HG03280 (cell line): ENCODE data around the gene GGACT.
"Not testable (repeated sequence)": the region's sequence is repeated elsewhere in the genome, so short reads cannot be mapped to it uniquely, and the experiment has no call there.

Source experiments
- ATAC-seq: cut with Tn5 transposase; IDR thresholded peaks from one replicate; pipeline ENCODE4 v1.9.1; 2021; ENCODE audit warnings: mild to moderate bottlenecking, moderate library complexity; ENCODE audit not compliant: unreplicated experiment

Gene GGACT

DNA sequence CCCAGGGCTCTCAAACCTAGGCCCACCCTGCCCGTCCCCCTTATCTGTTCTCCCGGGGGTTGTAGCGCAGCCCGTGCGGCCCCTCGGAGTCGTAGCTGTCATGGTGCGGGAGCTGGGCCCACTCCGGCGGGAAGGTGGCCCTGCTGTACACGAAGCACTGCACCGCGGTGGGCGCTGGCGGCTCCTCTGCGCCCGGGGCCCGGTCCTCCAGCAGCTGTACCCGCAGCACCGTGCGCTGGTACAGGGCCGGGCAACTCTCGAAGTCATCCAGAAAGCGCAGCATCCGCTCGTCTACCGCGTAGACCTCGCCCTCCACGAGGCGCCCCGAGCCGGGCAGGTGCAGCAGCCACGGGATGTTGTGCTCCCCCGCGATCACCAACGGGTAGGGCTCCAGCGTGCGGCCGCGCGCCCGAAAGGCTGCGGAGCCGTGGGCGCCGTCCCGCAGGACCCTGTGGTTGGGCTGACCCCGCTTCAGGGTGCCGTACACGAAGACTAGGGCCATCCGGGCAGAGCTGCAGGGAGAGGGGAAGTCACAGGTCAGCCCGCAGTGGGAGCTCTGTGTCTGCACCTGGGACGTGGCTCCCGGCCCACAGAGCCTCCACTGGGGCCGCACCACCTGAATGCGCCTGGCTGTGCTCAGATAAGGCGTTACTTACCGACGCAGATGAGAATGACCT lies 56.4 kb downstream of the GGACT start:
- no peak for ATAC-seq

GRCh38 chr13:100530671-100531213 lies 57.8 kb downstream of the GGACT start:
- no peak for ATAC-seq

DNA sequence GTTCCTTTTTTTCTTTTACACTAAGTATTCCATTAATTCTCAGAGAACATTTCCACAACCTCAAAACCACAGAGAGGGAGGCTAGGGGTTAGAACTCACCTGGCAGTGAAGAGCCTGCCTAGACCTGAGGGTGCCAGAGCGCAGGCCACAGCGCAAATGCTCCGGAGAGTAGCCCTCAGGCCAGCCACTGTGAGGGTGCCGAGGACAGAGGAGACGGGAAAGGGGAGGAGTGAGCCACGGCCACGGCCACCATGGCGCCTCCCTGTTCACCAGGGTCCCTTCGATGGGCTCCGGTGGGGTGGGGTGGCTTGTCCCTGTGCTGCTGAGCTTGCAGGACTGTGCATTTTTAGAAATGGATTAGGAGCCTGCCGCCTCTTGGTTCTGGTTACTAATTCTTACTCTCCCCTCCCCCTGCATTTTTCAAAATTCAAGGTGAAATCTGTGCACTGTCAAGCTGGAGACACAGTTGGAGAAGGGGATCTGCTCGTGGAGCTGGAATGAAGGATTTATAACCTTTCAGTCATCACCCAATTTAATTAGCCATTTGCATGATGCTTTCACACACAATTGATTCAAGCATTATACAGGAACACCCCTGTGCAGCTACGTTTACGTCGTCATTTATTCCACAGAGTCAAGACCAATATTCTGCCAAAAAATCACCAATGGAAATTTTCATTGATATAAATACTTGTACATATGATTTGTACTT lies 58.8 kb downstream of the GGACT start:
- no peak for ATAC-seq

DNA sequence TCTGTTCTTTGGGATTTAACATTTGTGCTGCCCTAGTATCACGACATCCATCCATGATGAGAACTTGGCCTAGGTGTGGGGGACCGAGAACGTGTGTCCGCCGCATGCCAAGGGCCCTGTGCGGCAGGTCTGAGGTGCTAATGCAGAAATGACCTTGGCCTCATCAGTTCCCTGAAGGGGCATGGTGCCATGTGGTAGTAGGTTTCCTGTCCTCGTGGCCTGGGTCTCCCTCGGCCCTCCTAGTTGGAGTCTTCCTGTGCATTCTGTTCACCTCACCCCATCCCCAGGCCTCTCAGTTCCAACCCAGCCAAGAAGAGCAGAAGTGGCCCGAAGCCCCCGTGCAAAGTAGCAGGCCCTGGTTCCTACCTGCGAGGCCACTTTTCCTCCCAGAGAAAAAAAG lies 59.8 kb downstream of the GGACT start:
- no peak for ATAC-seq

DNA sequence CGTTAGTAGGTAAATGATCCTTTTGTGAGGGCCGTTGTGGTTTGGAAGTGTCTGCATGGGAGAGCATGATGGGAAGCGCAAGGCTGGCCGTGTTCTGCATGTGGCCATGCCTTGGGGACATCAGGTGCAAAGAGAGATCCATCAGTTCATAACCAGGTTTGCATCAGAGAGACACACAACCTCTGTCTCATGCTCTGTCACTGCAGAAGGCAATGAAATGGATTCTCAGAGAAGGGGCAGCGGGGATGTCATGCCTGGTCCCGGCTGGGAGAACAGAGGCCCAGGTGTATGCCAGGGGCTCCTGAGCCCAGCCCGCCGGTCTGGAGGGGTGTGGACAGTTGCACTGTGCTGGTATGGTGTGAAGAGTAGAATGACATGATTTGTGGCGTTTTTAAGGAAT lies 60.2 kb downstream of the GGACT start:
- no peak for ATAC-seq

- ATAC-seq, result no peak
Observed at GRCh38 chr13:100527644-100528043, 60.9 kb downstream of the GGACT start.

DNA sequence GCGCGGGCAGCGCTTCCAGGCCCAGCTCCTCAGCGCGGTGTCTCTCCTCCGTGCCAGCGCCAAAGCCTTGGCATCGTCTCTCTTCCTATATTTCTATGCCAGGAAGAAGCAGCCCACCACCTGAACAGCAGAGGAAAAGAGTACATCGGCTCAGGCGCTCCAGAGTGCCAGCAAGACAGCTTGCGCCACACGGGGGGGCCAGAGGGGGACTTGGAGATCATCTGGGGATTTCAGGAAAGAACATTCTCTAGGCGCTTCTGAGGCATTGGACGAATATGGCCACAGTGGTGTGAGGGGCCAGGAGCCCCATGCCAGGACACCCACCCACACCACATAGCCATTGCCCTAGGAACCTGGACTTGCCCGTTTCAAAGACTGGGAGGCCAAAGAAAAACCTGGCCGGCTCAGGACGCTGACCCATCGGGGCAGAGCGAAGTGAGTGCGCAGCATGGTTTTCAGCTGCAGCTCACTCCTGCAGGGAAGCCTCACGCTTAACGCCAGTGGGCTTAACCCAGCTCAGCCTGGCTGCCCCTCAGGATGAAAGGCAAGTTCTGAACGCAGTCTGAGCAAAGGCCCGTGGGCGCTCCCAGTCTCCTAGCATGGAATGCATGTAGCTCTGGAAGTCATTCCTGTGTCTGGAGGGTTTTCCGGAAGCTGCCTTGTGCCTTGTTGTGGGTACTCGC lies 62.1 kb downstream of the GGACT start:
- ATAC-seq, result no peak

GRCh38 chr13:100525453-100526317 lies 62.9 kb downstream of the GGACT start:
- no peak for ATAC-seq

DNA sequence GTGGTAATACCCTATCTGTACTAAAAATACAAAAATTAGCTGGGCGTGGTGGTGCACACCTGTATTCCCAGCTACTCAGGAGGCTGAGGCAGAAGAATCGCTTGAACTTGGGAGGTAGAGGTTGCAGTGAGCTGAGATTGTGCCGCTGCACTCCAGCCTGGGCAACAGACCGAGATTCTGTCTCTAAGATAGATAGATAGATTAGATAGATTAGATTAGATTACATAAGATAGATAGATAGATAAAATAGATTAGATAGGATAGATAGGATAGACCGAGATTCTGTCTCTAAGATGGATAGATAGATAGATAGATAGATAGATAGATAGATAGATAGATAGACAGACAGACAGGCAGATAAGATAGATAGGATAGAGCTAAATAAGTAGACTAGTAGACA lies 63.9 kb downstream of the GGACT start:
- ATAC-seq, result not testable (repeated sequence)

GRCh38 chr13:100523981-100524386 lies 64.6 kb downstream of the GGACT start:
- ATAC-seq, result no peak

GRCh38 chr13:100523411-100523810 lies 65.2 kb downstream of the GGACT start:
- ATAC-seq, result no peak

DNA sequence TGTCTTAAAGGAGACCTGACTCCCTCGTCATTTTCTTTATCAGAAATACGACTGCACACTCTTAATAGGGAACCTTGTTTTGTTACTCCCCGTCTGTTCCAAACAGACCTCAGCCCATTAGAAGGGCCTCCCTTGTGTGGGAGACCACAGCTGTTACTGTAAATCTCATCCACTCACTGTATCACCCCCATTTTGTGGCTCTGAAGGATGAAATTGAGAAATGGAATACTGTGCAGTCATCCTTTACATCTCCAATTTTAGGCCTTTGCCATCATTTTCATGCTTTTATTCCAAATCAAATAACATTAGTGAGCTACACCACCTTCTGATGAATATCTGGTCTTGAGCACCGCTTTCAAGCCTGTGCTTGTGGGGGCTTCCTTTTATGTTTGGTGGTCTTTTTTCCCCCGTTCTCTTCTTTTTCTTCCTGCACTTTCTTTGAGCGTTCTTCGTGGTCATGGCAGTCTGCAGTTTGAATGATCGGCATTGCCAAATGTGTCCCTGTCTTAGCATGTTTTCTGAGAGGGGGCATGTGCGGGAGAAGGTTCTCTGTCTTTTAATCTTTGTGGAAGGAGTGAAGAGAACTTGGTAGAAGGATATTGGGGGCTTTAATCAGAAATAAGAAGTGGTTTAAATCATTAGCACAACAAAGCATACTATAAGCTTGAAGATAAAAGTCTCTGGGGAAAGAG lies 65.8 kb downstream of the GGACT start:
- ATAC-seq, result no peak

DNA sequence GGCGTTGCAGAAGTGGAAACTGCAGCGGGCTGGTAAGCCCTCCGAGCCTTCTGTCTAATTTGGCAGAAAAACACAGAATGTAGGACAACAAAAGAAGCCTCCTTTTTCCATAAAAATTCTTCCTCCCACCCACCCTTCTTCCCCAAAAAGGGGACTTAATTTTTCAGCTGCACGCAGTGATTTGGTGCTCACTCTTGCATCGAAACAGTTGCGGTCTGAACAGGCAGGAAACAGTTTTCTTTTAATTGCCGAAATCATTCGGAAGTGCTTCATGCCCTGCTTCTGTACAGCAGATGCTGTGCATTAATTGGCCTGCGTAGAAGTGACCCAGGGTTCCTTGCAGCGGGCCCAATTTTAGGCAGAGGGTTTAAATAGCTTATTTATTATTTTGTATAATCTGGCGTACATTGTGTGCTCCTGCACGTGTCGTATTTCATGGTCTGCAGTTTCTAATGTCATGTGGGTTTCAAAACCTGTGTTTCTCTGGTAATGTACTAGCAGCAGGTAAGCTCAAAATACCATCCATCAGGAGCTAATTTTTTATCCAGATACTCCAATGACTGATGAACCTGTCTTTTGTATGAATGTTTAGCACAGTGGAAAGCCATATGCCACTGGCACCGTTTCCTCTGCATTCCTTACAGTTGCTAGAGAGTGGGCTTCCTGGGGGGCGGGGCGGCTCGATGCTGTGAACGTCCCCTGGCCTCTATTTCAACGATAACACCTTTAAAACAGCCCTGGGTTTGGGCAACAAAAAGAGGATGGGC lies 66.6 kb downstream of the GGACT start:
- no peak for ATAC-seq

DNA sequence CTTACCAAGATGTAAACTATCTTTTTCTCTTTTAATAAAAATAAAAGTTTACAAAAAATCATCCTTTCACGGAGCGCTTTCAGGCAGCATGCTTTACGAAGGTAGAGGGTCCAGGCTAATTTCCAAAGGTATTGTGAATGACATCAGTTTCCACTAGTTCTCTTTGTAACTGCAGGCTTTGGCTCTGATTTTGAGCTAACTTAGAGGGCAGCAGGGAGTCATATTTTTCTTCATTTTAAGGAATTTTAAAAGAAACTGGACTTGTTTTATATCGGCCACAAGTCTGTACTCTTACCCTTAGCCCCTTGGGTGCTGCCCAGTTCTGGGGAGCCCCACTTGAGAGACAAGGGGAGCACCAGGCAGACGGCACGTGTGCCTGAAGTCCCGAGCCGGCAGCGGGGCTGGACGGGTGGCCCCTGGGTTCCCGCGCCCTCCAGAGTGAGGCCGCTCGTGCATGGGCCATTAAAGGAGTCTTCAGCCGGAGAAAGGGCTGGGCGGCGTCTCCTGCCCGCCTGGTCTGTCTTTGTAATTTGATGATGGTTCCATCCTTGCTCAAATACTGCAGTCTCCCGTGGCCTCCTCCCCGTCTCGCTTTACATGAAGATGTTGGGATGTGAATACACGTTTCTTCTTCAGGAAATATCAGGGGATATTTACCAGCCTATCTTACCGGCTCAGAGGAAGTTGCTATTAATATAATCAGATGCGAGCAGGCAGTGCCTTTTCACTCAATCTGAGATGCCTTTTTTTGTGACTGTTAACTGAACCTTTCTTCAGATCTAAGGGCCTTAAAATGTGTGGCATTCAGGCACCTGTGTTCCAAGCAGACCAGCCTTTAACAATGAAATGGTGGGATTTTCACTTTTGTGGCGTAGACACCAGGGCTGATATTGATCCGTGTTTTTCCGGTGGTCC lies 67.4 kb downstream of the GGACT start:
- ATAC-seq, result no peak

DNA sequence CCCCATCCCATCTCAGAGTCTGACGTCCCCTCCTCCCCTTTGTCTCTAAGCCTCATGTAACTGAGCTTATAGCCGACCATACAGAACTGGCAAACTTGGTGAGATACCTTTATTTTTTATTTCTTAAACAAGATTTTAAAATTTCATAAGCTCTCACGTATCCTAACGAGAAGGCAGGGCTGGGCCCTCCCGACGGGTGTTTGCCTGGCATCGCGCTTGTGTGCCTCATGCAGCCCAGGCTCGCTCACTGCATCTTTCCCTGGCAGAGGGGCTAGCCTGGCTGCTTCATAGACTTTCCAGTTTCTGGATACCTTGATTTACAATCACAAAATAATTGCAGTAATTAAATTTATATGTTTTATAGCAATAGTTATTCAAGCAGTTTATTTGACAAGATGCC lies 69.0 kb downstream of the GGACT start:
- no peak for ATAC-seq

GRCh38 chr13:100518394-100519062 lies 70.1 kb downstream of the GGACT start:
- no peak for ATAC-seq

DNA sequence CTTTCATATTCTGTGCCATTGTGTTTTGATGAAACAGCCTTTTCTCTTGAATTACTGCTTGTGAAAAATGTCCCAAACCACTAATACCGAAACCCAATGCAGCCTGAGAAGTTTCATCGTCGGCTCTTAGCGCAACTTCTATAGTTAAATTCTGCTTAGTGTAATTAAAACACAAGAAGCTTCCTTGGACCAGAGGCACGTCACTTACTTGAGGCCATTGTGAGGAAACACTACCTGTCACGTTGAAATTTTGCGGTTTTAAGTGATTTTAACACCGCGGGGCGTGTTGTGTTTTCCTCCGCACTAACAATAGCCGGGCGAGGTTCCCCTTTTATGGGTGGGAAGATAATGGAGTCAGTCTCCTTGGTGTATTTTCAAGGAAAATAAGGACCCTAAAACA lies 70.9 kb downstream of the GGACT start:
- ATAC-seq, result no peak

DNA sequence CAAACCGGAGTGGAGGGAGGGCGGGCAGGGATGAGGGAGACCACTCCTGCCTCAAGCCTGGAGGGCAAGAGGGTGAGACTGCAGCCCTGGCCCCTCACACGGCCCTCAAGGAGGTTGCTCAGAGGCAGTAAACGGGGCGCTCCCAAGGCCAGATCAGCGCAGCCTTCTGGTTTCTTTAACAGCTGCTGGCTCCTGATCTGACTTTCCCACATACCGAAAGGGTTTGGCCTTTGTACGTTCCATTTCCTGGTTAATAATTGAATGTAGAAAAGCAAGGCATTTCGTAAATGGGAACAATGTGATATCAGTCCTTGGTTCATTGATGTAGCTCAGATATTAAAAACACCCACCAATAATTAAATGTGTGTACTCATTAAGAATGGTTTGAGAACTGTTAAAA lies 71.5 kb downstream of the GGACT start:
- no peak for ATAC-seq
